ENCODE results near the gene ZNF264. TPM values are rescaled to one million over a fixed set of nuclear protein-coding genes. Genes with fewer than 3 reads are reported as not detected.

Gene ZNF264
- 10 to 100 TPM; 15.5 to 33.9 (median 27.3) TPM for total RNA-seq

- WGBS, 2 donors: 3 to 5% methylated on average over 8 to 10 of the region's 81 CpGs
- intact Hi-C loops (cut with DNase I): no loop called here
These were observed at the start of gene ZNF264 for GRCh38 chr19:57191141-57192076. Gene ZNF264, plus strand, starts transcription at chr19:57191500. Its CDS starts 414 bp downstream, at chr19:57191914.

GRCh38 chr19:57141699-57142098 lies 49.6 kb upstream of the ZNF264 start:
- WGBS, 2 donors: 91 to 100% methylated on average over 4 of the region's 4 CpGs
- no peak overlapping the region for H3K27ac ChIP-seq
- H3K27me3 ChIP-seq: no peaks in the 10 kb centered on the region
- intact Hi-C loops (cut with DNase I): no loop called here
- H3K36me3 ChIP-seq: no peaks in the 10 kb centered on the region
- DNase-seq: no peak
- H3K9me3 ChIP-seq: no peaks in the 10 kb centered on the region
- no peak for TF ChIP-seq POLR2A (IDR thresholded peaks at IDR 0.05)
- TF ChIP-seq CTCF (IDR thresholded peaks at IDR 0.05): no peak
- H3K4me3 ChIP-seq: no peak overlapping the region
- H3K4me1 ChIP-seq: no peaks in the 10 kb centered on the region

More at GRCh38 chr19:57191141-57192076, at the start of gene ZNF264:
- Histone ChIP-seq H3K27ac (peak within 1 kb of the TSS; percentile 91 to 96 (median 93)), H3K27me3 (peaks cover 0 to 5% (median 0%) of the 10 kb centered on the region in 4 donors), H3K36me3 (peaks cover 8 to 37% (median 25%) of the 10 kb centered on the region in 3 donors), H3K4me1 (peaks cover 13 to 26% (median 15%) of the 10 kb centered on the region in 3 donors), H3K9me3 (no peaks in the 10 kb centered on the region), H3K4me3 (peak within 1 kb of the TSS; percentile 91 to 100 (median 94))
- peak; percentile 34 for DNase-seq
- peak in 1 of 4 donors; percentile 31 for TF ChIP-seq POLR2A (IDR thresholded peaks at IDR 0.05)
- peak in 1 of 6 experiments; percentile 13 for TF ChIP-seq CTCF (IDR thresholded peaks at IDR 0.05)

DNA sequence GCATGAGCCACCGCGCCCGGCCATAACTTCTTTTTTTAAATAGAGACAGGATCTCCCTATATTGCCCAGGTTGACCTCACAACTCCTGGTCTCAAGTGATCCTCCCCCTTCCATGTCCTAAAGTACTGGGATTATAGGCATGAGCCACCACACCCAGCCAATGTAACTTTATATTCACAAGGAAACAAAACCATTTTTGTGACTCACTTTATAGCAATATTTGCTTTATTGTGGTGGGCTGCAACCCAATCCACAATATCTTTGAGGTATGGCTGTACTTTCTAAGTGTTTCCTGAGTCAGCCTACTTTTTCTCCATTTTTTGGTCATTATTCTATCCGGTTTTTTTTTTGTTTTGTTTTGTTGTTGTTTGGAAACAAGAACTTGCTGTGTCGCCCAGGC lies 38.4 kb upstream of the ZNF264 start:
- DNase-seq: no peak
- Histone ChIP-seq H3K4me1 (no peaks in the 10 kb centered on the region), H3K27me3 (no peaks in the 10 kb centered on the region), H3K9me3 (peaks cover 0 to 4% (median 0%) of the 10 kb centered on the region in 3 donors), H3K36me3 (no peaks in the 10 kb centered on the region), H3K4me3 (no peak overlapping the region), H3K27ac (no peak overlapping the region)
- TF ChIP-seq POLR2A (IDR thresholded peaks at IDR 0.05) (no peak), CTCF (IDR thresholded peaks at IDR 0.05) (no peak)
- intact Hi-C loops (cut with DNase I): no loop called here
- 76 to 83% methylated on average over 5 of the region's 5 CpGs for WGBS, 2 donors

DNA sequence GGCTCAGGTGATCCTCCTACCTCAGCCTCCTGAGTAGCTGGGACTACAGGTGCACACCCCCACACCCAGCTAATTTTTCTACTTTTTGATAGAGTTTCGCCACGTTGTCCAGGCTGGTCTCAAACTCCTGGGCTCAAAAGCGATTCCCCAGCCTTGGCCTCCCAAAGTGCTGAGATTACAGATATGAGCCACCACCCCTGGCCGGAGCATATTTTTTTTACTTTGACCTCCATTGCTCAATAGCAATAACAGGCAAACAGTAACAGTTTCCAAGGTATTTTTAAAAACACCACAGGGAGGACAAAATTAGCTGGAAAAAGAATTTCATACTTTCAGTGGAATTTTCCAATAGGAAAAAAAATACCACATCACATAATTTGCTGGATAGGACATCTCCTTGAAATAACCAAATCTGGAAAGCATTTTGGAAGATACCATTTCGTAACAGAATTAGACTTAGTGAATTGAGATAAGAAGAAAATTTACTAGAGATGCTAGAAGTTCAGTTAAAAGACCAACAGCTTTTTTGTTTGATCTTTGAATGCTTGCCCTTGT lies 29.2 kb upstream of the ZNF264 start:
- Histone ChIP-seq H3K4me3 (no peak overlapping the region), H3K27ac (no peak overlapping the region), H3K36me3 (no peaks in the 10 kb centered on the region), H3K4me1 (no peaks in the 10 kb centered on the region), H3K9me3 (peaks cover 0 to 5% (median 0%) of the 10 kb centered on the region in 3 donors), H3K27me3 (no peaks in the 10 kb centered on the region)
- intact Hi-C loops (cut with DNase I): no loop called here
- DNase-seq: no peak
- TF ChIP-seq POLR2A (IDR thresholded peaks at IDR 0.05): no peak
- WGBS, 2 donors: 73 to 76% methylated on average over 4 to 5 of the region's 5 CpGs

- TF ChIP-seq CTCF (IDR thresholded peaks at IDR 0.05): no peak
- no peak for TF ChIP-seq POLR2A (IDR thresholded peaks at IDR 0.05)
- Histone ChIP-seq H3K4me3 (no peak overlapping the region), H3K27ac (no peak overlapping the region), H3K27me3 (no peaks in the 10 kb centered on the region), H3K36me3 (no peaks in the 10 kb centered on the region), H3K4me1 (no peaks in the 10 kb centered on the region), H3K9me3 (no peaks in the 10 kb centered on the region)
- 64 to 69% methylated on average over 7 of the region's 7 CpGs for WGBS, 2 donors
- no peak for DNase-seq
- intact Hi-C loops (cut with DNase I): no loop called here
These were observed 25.5 kb upstream of the ZNF264 start for GRCh38 chr19:57165846-57166245.
